A549 (cell line): ENCODE data around the gene CYP4F22. TPM values are rescaled to one million over a fixed set of nuclear protein-coding genes. Genes with fewer than 3 reads are reported as not detected.
"Not testable (repeated sequence)": the region's sequence is repeated elsewhere in the genome, so short reads cannot be mapped to it uniquely, and the experiment has no call there.

ENCODE experiments used
- ATAC-seq, 2 experiments: fragments of 200-7000 bp in 1 of 2; fragments of >200 bp in 1 of 2; cut with Nextera tagmentation in 1 of 2; cut with Tn5 transposase in 1 of 2; 3 replicates each; pipeline versions ENCODE4 v1.8.0 to v1.9.1; 2018 to 2020; ENCODE audit warnings: mild to moderate bottlenecking in 1 of 2, moderate library complexity in 1 of 2
- CTCF ChIA-PET: fragments of 300-600 bp; sonication (Branson Sonifier 250); formaldehyde crosslinking; extraction: SDS; loops from one replicate; lab custom pipeline; 2021; ENCODE audit warnings: antibody characterized with exemption, inconsistent platforms; lab: Yijun Ruan, JAX
- POLR2A ChIA-PET: fragments of 350-600 bp; formaldehyde crosslinking; extraction: SDS; loops from one replicate; lab custom pipeline; 2021; ENCODE audit warnings: antibody characterized with exemption, inconsistent platforms; lab: Yijun Ruan, JAX
- DNase-seq, 2 experiments: peaks; one replicate each; pipeline versions ENCODE4 v3.0.0 to v3.0.0-alpha.2; 2011 to 2016; ENCODE audit warnings: low read depth in 1 of 2, low spot score in 1 of 2
- FAIRE-seq: peaks from 2 replicates; lab custom pipeline; 2011; peaks lifted over from hg19 to GRCh38; lab: Jason Lieb, UNC
- H3K27ac ChIP-seq, 2 experiments: fragments of >200 bp; sonication (Bioruptor Twin); formaldehyde crosslinking; 3 replicates each; pipeline ENCODE4 v1.5.1; 2016 to 2017
- H3K4me1 ChIP-seq: fragments of >200 bp; sonication (Bioruptor Twin); formaldehyde crosslinking; 3 replicates; pipeline ENCODE4 v1.6.1; 2016
- H3K4me2 ChIP-seq: fragments of >200 bp; sonication (Bioruptor Twin); formaldehyde crosslinking; 3 replicates; pipeline ENCODE4 v1.6.1; 2016
- H3K4me3 ChIP-seq: fragments of >200 bp; sonication (Bioruptor Twin); formaldehyde crosslinking; 3 replicates; pipeline ENCODE4 v1.5.1; 2016
- H3K9me3 ChIP-seq: fragments of >200 bp; sonication (Bioruptor Twin); formaldehyde crosslinking; 3 replicates; pipeline ENCODE4 v1.6.1; 2016
- BHLHE40 ChIP-seq: IDR thresholded peaks from 2 replicates; pipeline ENCODE4 v1.6.1; 2012; ENCODE audit warnings: low read depth, low read length, inconsistent platforms
- CEBPB ChIP-seq, 2 experiments: fragments of >200 bp in 1 of 2; sonication (Bioruptor Twin) in 1 of 2; formaldehyde crosslinking in 1 of 2; IDR thresholded peaks; 2 replicates each; pipeline ENCODE4 v1.6.1; 2012 to 2016
- FOXS1 ChIP-seq: fragments of 250-450 bp; sonication (Bioruptor Pico); IDR thresholded peaks from 2 replicates; pipeline ENCODE4 v1.5.0; 2020; ENCODE audit warnings: mild to moderate bottlenecking, moderate library complexity
- GATA3 ChIP-seq: IDR thresholded peaks from 2 replicates; pipeline ENCODE4 v1.6.1; 2012; ENCODE audit warnings: borderline replicate concordance
- HOXA7 ChIP-seq: fragments of 250-450 bp; sonication (Bioruptor Pico); IDR thresholded peaks from 2 replicates; pipeline ENCODE4 v1.5.0; 2020; ENCODE audit warnings: mild to moderate bottlenecking, moderate library complexity
- HOXB5 ChIP-seq: fragments of 250-450 bp; sonication (Bioruptor Pico); IDR thresholded peaks from 2 replicates; pipeline ENCODE4 v1.5.0; 2020; ENCODE audit warnings: mild to moderate bottlenecking, moderate library complexity
- JUNB ChIP-seq: fragments of >200 bp; sonication (Bioruptor Twin); formaldehyde crosslinking; IDR thresholded peaks from 2 replicates; pipeline ENCODE4 v1.6.1; 2016
- PBX3 ChIP-seq: IDR thresholded peaks from 2 replicates; pipeline ENCODE4 v1.6.1; 2012
- PHF8 ChIP-seq: fragments of 200-600 bp; sonication (generic); IDR thresholded peaks from 2 replicates; pipeline ENCODE4 v1.6.1; 2016; ENCODE audit warnings: low read depth, mild to moderate bottlenecking, antibody characterized with exemption, moderate library complexity, borderline replicate concordance
- RFX5 ChIP-seq: fragments of 450-650 bp; IDR thresholded peaks from 2 replicates; pipeline ENCODE4 v1.7.1; 2014; ENCODE audit warnings: antibody characterized with exemption, mild to moderate bottlenecking, moderate library complexity
- RNF2 ChIP-seq: fragments of 200-600 bp; sonication (generic); IDR thresholded peaks from 2 replicates; pipeline ENCODE4 v1.6.1; 2016; ENCODE audit warnings: low read depth, mild to moderate bottlenecking, antibody characterized with exemption, moderate library complexity, borderline replicate concordance
- SREBF2 ChIP-seq: fragments of 450-650 bp; IDR thresholded peaks from 2 replicates; pipeline ENCODE4 v1.6.1; 2014; ENCODE audit warnings: mild to moderate bottlenecking, moderate library complexity
- ZFP36 ChIP-seq: fragments of 450-650 bp; IDR thresholded peaks from 2 replicates; pipeline ENCODE4 v1.6.1; 2014; ENCODE audit warnings: borderline replicate concordance; ENCODE audit not compliant: partially characterized antibody
- ZNF302 ChIP-seq: fragments of 250-450 bp; sonication (Bioruptor Pico); IDR thresholded peaks from 2 replicates; pipeline ENCODE4 v1.9.0; 2021; ENCODE audit warnings: inconsistent platforms, mild to moderate bottlenecking, moderate library complexity
- WGBS: methylation state at CpG from one replicate; pipeline ENCODE4 v1.1.6; 2017; ENCODE audit errors: missing lambda C conversion rate; 5-methylcytosine and 5-hydroxymethylcytosine counted together
- polyA plus RNA-seq, 4 experiments: library from polyadenylated mRNA; depleted of rRNA in 3 of 4; stranded (reverse); fragments of >200 nt; fragmentation: RNase III in 1 of 4; extraction: RNeasy Plus Mini Kit Qiagen cat#74134 plus additional on column Dnase treatment in 1 of 4; gene quantifications; 2 replicates in 3 of 4; 3 replicates in 1 of 4; pipeline ENCODE4 v1.2.3, GENCODE V29; 2011 to 2017

The CYP4F22 gene
- polyA plus RNA-seq, 2 of the 4 experiments (the other 2 are of a cell fraction) = 0.05 TPM; not detected in 1

GRCh38 chr19:15511671-15512424, 3.5 kb downstream of the CYP4F22 start:
- no peak for FAIRE-seq
- H3K4me2 ChIP-seq = no peak overlapping the region
- no peak overlapping the region for H3K27ac ChIP-seq
- POLR2A ChIA-PET = no interaction called here
- TF ChIP-seq HOXB5 (CRISPR knock-in tag) = no peak
- TF ChIP-seq, all 56 proteins: peak for 0
- no peak overlapping the region for H3K4me3 ChIP-seq
- DNase-seq = no peak
- 77% methylated on average over 15 of the region's 19 CpGs for WGBS
- H3K4me1 ChIP-seq = no peaks in the 10 kb centered on the region
- CTCF ChIA-PET = interaction anchor here (0.6 to 1.2 kb wide), 2 partner anchors 44 to 93 kb away, joined by 3 to 5 read pairs; partner anchors contain the start of gene AKAP8L
- peaks cover 9% of the 10 kb centered on the region; the same call in 2 of the 3 replicates for H3K9me3 ChIP-seq
- ATAC-seq = no peak

GRCh38 chr19:15515227-15515625, 6.9 kb downstream of the CYP4F22 start:
- ATAC-seq = not testable (repeated sequence)

GRCh38 chr19:15516363-15516762, 8.0 kb downstream of the CYP4F22 start:
- no peak for ATAC-seq
- ChIA-PET POLR2A (no interaction called here), CTCF (interaction anchor here (1.4 kb wide), 1 partner anchor 68 kb away, joined by 4 read pairs; no protein-coding TSS in a partner anchor)
- Histone ChIP-seq H3K4me1 (no peaks in the 10 kb centered on the region), H3K9me3 (peaks cover 15% of the 10 kb centered on the region; the same call in 2 of the 3 replicates), H3K27ac (no peak overlapping the region), H3K4me2 (no peak overlapping the region), H3K4me3 (no peak overlapping the region)
- DNase-seq = no peak
- no peak for FAIRE-seq
- TF ChIP-seq FOXS1 (CRISPR knock-in tag) (no peak), RNF2 (no peak)
- 17% methylated on average over 3 of the region's 3 CpGs for WGBS

More at GRCh38 chr19:15515227-15515625, 6.9 kb downstream of the CYP4F22 start:
- peaks cover 15% of the 10 kb centered on the region; the same call in 2 of the 3 replicates for H3K9me3 ChIP-seq
- H3K4me1 ChIP-seq, POLR2A ChIA-PET, H3K27ac ChIP-seq, CTCF ChIA-PET, FAIRE-seq, H3K4me2 ChIP-seq, DNase-seq, H3K4me3 ChIP-seq: not testable (repeated sequence)
- 73% methylated on average over 8 of the region's 9 CpGs for WGBS

GRCh38 chr19:15517778-15518177, 9.5 kb downstream of the CYP4F22 start:
- Histone ChIP-seq H3K9me3 (peaks cover 15% of the 10 kb centered on the region; the same call in 2 of the 3 replicates), H3K4me1 (no peaks in the 10 kb centered on the region), H3K4me2 (no peak overlapping the region), H3K27ac (no peak overlapping the region), H3K4me3 (no peak overlapping the region)
- ATAC-seq (no peak), DNase-seq (no peak), FAIRE-seq (no peak)
- TF ChIP-seq PBX3 = no peak
- TF ChIP-seq GATA3 = no peak
- TF ChIP-seq BHLHE40 = no peak
- no peak for TF ChIP-seq CEBPB (IDR thresholded peaks at IDR 0.05)
- TF ChIP-seq HOXA7 (CRISPR knock-in tag) = no peak
- no peak for TF ChIP-seq JUNB
- ChIA-PET CTCF (interaction anchor here (0.6 to 1.4 kb wide), 3 partner anchors 67 to 731 kb away, joined by 3 to 5 read pairs (median 4); no protein-coding TSS in a partner anchor), POLR2A (interaction anchor here (0.7 kb wide), 2 partner anchors 12 to 15 kb away, joined by 3 read pairs; no protein-coding TSS in a partner anchor)
- 0% methylated on average over 1 of the region's 1 CpG for WGBS

- 40% methylated on average over 4 of the region's 6 CpGs for WGBS
- DNase-seq (no peak), ATAC-seq (peak in 1 of 2 experiments; percentile 24; a peak in 1 of 6 replicates), FAIRE-seq (no peak)
- Histone ChIP-seq H3K27ac (no peak overlapping the region), H3K4me3 (no peak overlapping the region), H3K4me2 (no peak overlapping the region), H3K9me3 (peaks cover 15% of the 10 kb centered on the region; the same call in 2 of the 3 replicates), H3K4me1 (no peaks in the 10 kb centered on the region)
- ChIA-PET POLR2A (no interaction called here), CTCF (no interaction called here)
- TF ChIP-seq ZNF302 (CRISPR knock-in tag) (no peak), ZFP36 (peak; percentile 35), GATA3 (no peak), SREBF2 (no peak), RFX5 (no peak), PHF8 (no peak)
These were observed 11.2 kb downstream of the CYP4F22 start for GRCh38 chr19:15519433-15519976.
